Stimulated activated naive CD8-positive, alpha-beta T cell treated with anti-CD3 and anti-CD28 coated beads, Interleukin-15, amount 100 ng/mL, for 72 hours (primary cell): Measurements from ENCODE around the gene PTPN14.
"Not testable (repeated sequence)": the region's sequence is repeated elsewhere in the genome, so short reads cannot be mapped to it uniquely, and the experiment has no call there.

Experiments
- ATAC-seq: fragments of 150-1000 bp; cut with Tn5 transposase; 2 replicates; pipeline ENCODE4 v1.10.0; 2021; ENCODE audit warnings: mild to moderate bottlenecking, moderate library complexity
- DNase-seq, 2 donors: peaks; one replicate each; pipeline ENCODE4 v3.0.0; 2021 to 2022
- H3K27ac Mint-ChIP-seq, 2 donors: one replicate each; pipeline ENCODE4 v1.8.0; 2022; ENCODE audit warnings: mild to moderate bottlenecking in 2 of 2, mixed read lengths in 2 of 2, moderate library complexity in 2 of 2
- H3K27me3 Mint-ChIP-seq: one replicate; pipeline ENCODE4 v1.8.0; 2022; ENCODE audit warnings: mixed read lengths
- H3K4me1 Mint-ChIP-seq: one replicate; pipeline ENCODE4 v1.8.0; 2022; ENCODE audit warnings: mild to moderate bottlenecking, mixed read lengths
- H3K4me3 Mint-ChIP-seq, 2 donors: one replicate each; pipeline ENCODE4 v1.8.0; 2022; ENCODE audit warnings: mild to moderate bottlenecking in 2 of 2, mixed read lengths in 2 of 2, moderate library complexity in 1 of 2
- H3K9me3 Mint-ChIP-seq, 2 donors: one replicate each; pipeline ENCODE4 v1.8.0; 2022; ENCODE audit warnings: mixed read lengths in 2 of 2

Gene PTPN14

GRCh38 chr1:214551436-214552173 lies at the start of gene PTPN14:
TSS of gene PTPN14 (minus strand) at chr1:214551602. CDS start at chr1:214464803, 86,799 bp downstream.
- H3K9me3 Mint-ChIP-seq = no peaks in the 10 kb centered on the region
- peak within 1 kb of the TSS in 1 of 2 donors; percentile 81 for H3K27ac Mint-ChIP-seq
- peak within 1 kb of the TSS; percentile 89 to 90 for H3K4me3 Mint-ChIP-seq
- peak in 1 of 2 donors; percentile 12 for DNase-seq
- ATAC-seq = peak; percentile 68
- H3K4me1 Mint-ChIP-seq = peaks cover 14% of the 10 kb centered on the region
- H3K27me3 Mint-ChIP-seq = peaks cover 78% of the 10 kb centered on the region

- Mint-ChIP-seq H3K4me1 (no peaks in the 10 kb centered on the region), H3K9me3 (no peaks in the 10 kb centered on the region), H3K4me3 (no peak overlapping the region), H3K27me3 (no peaks in the 10 kb centered on the region), H3K27ac (no peak overlapping the region)
- ATAC-seq = no peak
- DNase-seq = no peak
These were observed 41.8 kb upstream of the PTPN14 start for GRCh38 chr1:214593158-214593557.

- not testable (repeated sequence) for DNase-seq
These were observed 40.5 kb upstream of the PTPN14 start for GRCh38 chr1:214591918-214592317.

GRCh38 chr1:214590696-214591095 lies 39.3 kb upstream of the PTPN14 start:
- no peak overlapping the region for H3K27ac Mint-ChIP-seq
- no peaks in the 10 kb centered on the region for H3K27me3 Mint-ChIP-seq
- H3K4me3 Mint-ChIP-seq = no peak overlapping the region
- no peaks in the 10 kb centered on the region for H3K4me1 Mint-ChIP-seq
- DNase-seq = no peak
- no peaks in the 10 kb centered on the region for H3K9me3 Mint-ChIP-seq
- no peak for ATAC-seq

More at GRCh38 chr1:214591918-214592317, 40.5 kb upstream of the PTPN14 start:
- H3K27me3 Mint-ChIP-seq, H3K4me1 Mint-ChIP-seq, H3K4me3 Mint-ChIP-seq, H3K9me3 Mint-ChIP-seq, ATAC-seq, H3K27ac Mint-ChIP-seq: not testable (repeated sequence)

- H3K4me3 Mint-ChIP-seq = no peak overlapping the region
- ATAC-seq = no peak
- no peaks in the 10 kb centered on the region for H3K4me1 Mint-ChIP-seq
- H3K9me3 Mint-ChIP-seq = no peaks in the 10 kb centered on the region
- no peak overlapping the region for H3K27ac Mint-ChIP-seq
- H3K27me3 Mint-ChIP-seq = no peaks in the 10 kb centered on the region
- DNase-seq = no peak
These were observed 37.7 kb upstream of the PTPN14 start for GRCh38 chr1:214588963-214589597.

- DNase-seq = no peak
- H3K4me3 Mint-ChIP-seq = no peak overlapping the region
- ATAC-seq = no peak
- no peak overlapping the region for H3K27ac Mint-ChIP-seq
- H3K9me3 Mint-ChIP-seq = no peaks in the 10 kb centered on the region
- H3K27me3 Mint-ChIP-seq = no peaks in the 10 kb centered on the region
- no peaks in the 10 kb centered on the region for H3K4me1 Mint-ChIP-seq
These were observed 35.8 kb upstream of the PTPN14 start for GRCh38 chr1:214587165-214587564.

- Mint-ChIP-seq H3K27me3 (no peaks in the 10 kb centered on the region), H3K27ac (no peak overlapping the region), H3K9me3 (no peaks in the 10 kb centered on the region), H3K4me1 (no peaks in the 10 kb centered on the region), H3K4me3 (no peak overlapping the region)
- DNase-seq (no peak), ATAC-seq (no peak)
These were observed 35.2 kb upstream of the PTPN14 start for GRCh38 chr1:214586621-214587020.

- no peak overlapping the region for H3K27ac Mint-ChIP-seq
- no peak for DNase-seq
These were observed 33.7 kb upstream of the PTPN14 start for GRCh38 chr1:214584805-214585766.

GRCh38 chr1:214583824-214584554 lies 32.6 kb upstream of the PTPN14 start:
- no peaks in the 10 kb centered on the region for H3K27me3 Mint-ChIP-seq
- H3K27ac Mint-ChIP-seq = no peak overlapping the region
- no peaks in the 10 kb centered on the region for H3K4me1 Mint-ChIP-seq
- no peak overlapping the region for H3K4me3 Mint-ChIP-seq
- H3K9me3 Mint-ChIP-seq = no peaks in the 10 kb centered on the region
- ATAC-seq = no peak
- no peak for DNase-seq

More at GRCh38 chr1:214584805-214585766, 33.7 kb upstream of the PTPN14 start:
- Mint-ChIP-seq H3K4me3 (no peak overlapping the region), H3K4me1 (no peaks in the 10 kb centered on the region), H3K9me3 (no peaks in the 10 kb centered on the region), H3K27me3 (no peaks in the 10 kb centered on the region)
- ATAC-seq = peak; percentile 82

- no peaks in the 10 kb centered on the region for H3K4me1 Mint-ChIP-seq
- DNase-seq = no peak
- no peak for ATAC-seq
- peaks cover 0 to 1% of the 10 kb centered on the region in 2 donors for H3K9me3 Mint-ChIP-seq
- no peak overlapping the region for H3K27ac Mint-ChIP-seq
- H3K27me3 Mint-ChIP-seq = no peaks in the 10 kb centered on the region
- H3K4me3 Mint-ChIP-seq = no peak overlapping the region
These were observed 31.7 kb upstream of the PTPN14 start for GRCh38 chr1:214583113-214583512.

GRCh38 chr1:214582289-214582891 lies 31.0 kb upstream of the PTPN14 start:
- DNase-seq = no peak
- no peak for ATAC-seq
- no peaks in the 10 kb centered on the region for H3K27me3 Mint-ChIP-seq
- peaks cover 0 to 8% of the 10 kb centered on the region in 2 donors for H3K9me3 Mint-ChIP-seq
- no peak overlapping the region for H3K4me3 Mint-ChIP-seq
- no peaks in the 10 kb centered on the region for H3K4me1 Mint-ChIP-seq
- H3K27ac Mint-ChIP-seq = no peak overlapping the region

GRCh38 chr1:214581785-214582184 lies 30.4 kb upstream of the PTPN14 start:
- ATAC-seq = no peak
- Mint-ChIP-seq H3K4me1 (no peaks in the 10 kb centered on the region), H3K27ac (no peak overlapping the region), H3K4me3 (no peak overlapping the region), H3K9me3 (peaks cover 4 to 14% of the 10 kb centered on the region in 2 donors), H3K27me3 (no peaks in the 10 kb centered on the region)
- DNase-seq = no peak

- no peak overlapping the region for H3K27ac Mint-ChIP-seq
These were observed 27.8 kb upstream of the PTPN14 start for GRCh38 chr1:214579183-214579582.

GRCh38 chr1:214576120-214576519 lies 24.7 kb upstream of the PTPN14 start:
- H3K27me3 Mint-ChIP-seq, H3K4me1 Mint-ChIP-seq, H3K27ac Mint-ChIP-seq, DNase-seq, ATAC-seq, H3K4me3 Mint-ChIP-seq: not testable (repeated sequence)
- peaks cover 14 to 25% of the 10 kb centered on the region in 2 donors for H3K9me3 Mint-ChIP-seq

More at GRCh38 chr1:214579183-214579582, 27.8 kb upstream of the PTPN14 start:
- Mint-ChIP-seq H3K4me1 (no peaks in the 10 kb centered on the region), H3K4me3 (no peak overlapping the region), H3K9me3 (peaks cover 14 to 25% of the 10 kb centered on the region in 2 donors), H3K27me3 (no peaks in the 10 kb centered on the region)
- DNase-seq (no peak), ATAC-seq (no peak)
